ENCODE results near the gene DIP2C.

GRCh38 chr10:686155-686931, 3.1 kb downstream of the DIP2C start:
- TF ChIP-seq CTCF (IDR thresholded peaks at IDR 0.05) (no peak), POLR2A (IDR thresholded peaks at IDR 0.05) (no peak), EP300 (IDR thresholded peaks at IDR 0.05; ENCODE audit: low read depth) (no peak)

Measured in transverse colon (tissue), 3 donors.